Prostate gland (tissue), 2 donors: ENCODE measurements around the gene GBX1.

Experiments used
- POLR2A ChIP-seq: fragments of 450-650 bp; IDR thresholded peaks from one replicate; pipeline ENCODE4 v1.6.1; 2016; ENCODE audit warnings: antibody characterized with exemption, mild to moderate bottlenecking
- POLR2AphosphoS5 ChIP-seq: sonication (generic); formaldehyde crosslinking; IDR thresholded peaks from one replicate; pipeline ENCODE4 v1.6.1; 2017; ENCODE audit warnings: antibody characterized with exemption
- TF ChIP-seq, protein P1 (sequence below), 4 experiments: fragments of 200-600 bp in 2 of 4; fragments of 450-650 bp in 2 of 4; sonication (generic) in 2 of 4; IDR thresholded peaks; 1 replicate in 3 of 4; 2 replicates in 1 of 4; pipeline ENCODE4 v1.5.1; 2016 to 2019; ENCODE audit warnings: antibody characterized with exemption in 4 of 4, mild to moderate bottlenecking in 2 of 4, moderate library complexity in 2 of 4

DNA sequence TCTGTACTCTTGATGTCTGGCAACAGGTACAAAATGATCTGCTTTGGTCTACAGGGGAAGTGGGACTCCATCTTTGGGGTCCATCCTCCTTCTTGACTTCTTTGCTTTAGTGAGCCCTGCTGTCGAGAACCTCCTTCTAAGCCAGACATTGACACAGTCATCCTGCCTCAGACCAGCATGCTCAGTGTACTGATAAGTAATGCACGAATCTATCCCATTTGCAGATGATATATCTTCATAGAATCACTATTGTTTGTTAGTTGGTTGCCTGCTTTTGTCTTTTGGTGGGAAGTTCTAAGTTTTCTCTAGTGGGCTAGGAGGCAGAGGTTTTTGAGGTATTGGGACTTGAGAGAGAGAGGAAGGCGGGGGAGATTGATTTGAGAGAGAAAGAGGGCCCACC is 33.9 kb upstream of the GBX1 start:
- TF ChIP-seq, protein P1, sequence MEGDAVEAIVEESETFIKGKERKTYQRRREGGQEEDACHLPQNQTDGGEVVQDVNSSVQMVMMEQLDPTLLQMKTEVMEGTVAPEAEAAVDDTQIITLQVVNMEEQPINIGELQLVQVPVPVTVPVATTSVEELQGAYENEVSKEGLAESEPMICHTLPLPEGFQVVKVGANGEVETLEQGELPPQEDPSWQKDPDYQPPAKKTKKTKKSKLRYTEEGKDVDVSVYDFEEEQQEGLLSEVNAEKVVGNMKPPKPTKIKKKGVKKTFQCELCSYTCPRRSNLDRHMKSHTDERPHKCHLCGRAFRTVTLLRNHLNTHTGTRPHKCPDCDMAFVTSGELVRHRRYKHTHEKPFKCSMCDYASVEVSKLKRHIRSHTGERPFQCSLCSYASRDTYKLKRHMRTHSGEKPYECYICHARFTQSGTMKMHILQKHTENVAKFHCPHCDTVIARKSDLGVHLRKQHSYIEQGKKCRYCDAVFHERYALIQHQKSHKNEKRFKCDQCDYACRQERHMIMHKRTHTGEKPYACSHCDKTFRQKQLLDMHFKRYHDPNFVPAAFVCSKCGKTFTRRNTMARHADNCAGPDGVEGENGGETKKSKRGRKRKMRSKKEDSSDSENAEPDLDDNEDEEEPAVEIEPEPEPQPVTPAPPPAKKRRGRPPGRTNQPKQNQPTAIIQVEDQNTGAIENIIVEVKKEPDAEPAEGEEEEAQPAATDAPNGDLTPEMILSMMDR (IDR thresholded peaks at IDR 0.05) = no peak
- no peak for TF ChIP-seq POLR2A
- TF ChIP-seq POLR2AphosphoS5 = no peak
